Fibroblast of skin of right biceps (primary cell): Measurements from ENCODE around the gene ZNF121.

Experiments
- DNase-seq: peaks from one replicate; pipeline ENCODE4 v3.0.0-alpha.2; 2013

Gene ZNF121

DNA sequence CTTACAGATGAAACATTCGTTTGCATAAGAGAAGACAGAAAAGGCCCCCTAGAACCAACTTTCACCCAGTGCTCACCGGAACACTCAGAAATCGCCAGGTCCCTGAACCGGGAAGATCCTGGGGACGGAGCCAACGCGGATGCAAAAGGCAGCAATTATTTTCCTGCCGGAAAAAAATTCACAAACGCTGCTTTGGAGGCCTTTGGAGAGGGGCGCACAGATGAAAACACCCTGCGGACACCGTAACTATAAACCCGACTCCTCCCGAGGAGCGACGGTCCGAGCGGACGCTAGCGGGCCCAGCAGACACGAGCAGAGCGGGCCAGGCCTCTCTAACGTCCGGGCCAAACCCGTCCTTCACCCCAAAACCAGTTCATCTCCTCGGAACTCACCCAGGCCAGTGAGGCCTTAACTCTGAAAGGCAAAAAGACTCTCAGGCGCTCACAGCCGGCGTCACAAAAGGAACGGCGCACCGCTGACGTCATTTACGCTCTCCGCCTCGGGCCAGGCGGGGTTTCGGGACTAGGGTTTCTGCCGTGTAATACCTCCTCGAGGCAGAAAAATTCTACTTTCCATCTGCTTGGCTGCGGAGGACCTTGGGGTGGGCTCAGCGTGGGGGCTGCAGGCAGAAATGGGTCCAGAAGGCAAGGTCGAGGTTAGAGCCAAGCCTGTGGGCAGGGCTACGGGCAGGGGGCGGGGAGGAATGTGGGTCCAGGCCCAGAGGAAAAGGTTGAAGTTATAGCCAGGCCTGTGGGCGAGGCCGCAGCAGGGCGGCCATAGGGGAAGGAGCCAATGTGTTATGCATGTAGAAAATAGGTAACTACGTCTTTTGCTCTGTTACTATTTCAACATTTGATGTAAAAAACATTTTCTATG is 45.9 kb downstream of the ZNF121 start, which contains the start of gene ZNF426:
ZNF426 (minus strand) TSS at position 463 of the 876 bp plus-strand sequence. CDS start 2,413 bp downstream, outside the sequence.
- peak; percentile 92 for DNase-seq

DNA sequence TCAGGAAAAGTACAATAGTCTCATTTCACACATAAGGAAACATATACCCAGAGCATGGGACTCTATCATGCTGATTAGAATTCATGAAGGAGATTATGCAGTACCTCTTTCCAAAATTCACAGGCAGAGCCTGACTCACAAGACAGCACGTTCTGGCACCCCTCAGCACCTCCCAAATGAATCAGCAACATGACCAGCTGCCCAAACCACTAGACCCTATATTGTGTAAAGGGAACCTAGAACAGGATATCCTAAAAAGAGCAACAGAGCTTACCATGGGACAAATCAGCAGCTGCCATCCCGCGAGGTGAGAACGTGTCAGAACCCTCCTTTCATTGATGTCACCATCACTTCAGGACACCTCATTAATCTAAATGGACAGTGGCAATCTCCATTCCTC is 48.4 kb downstream of the ZNF121 start:
- no peak for DNase-seq

DNA sequence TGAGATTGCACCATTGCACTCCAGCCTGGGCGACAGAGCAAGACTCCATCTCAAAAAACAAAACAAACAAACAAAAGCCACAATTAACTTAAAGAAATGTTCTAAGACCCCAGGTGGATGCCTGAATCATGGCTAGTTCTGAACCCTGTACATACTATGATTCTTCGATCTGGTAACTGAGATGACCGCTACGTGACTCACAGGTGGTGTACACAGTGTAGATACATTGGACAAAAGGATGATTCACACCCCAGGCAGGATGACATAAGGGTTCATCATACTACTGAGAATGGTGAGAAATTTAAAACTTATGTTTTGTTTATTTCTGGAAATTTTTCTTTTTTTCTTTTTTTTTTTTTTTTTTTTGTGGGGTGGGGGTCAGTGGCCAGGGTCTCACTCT is 52.4 kb downstream of the ZNF121 start:
- DNase-seq, result peak; percentile 48

DNA sequence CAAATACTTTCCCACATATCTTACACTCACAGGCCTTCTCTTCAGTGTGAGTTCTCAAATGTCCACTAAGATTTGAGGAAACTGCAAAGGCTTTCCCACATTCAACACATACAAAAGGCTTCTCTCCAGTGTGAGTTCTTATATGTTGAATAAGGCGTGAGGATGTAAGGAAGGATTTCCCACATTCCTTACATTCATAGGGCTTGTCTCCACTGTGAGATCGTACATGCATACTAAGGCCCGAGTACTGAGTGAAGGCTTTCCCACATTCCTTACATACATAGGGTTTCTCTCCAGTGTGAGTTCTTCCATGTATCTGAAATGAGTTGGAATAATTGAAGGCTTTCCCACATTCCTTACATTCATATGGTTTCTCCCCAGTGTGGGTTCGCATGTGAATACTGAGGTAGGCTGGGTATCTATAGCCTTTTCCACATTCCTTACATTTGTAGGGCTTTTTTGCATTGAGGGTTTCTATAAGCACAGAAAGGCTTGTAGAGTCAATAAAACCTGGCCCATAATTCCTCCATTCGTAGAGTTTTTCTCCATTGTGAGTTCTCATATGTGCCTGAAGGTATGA is 55.5 kb downstream of the ZNF121 start:
- peak; percentile 15 for DNase-seq

DNA sequence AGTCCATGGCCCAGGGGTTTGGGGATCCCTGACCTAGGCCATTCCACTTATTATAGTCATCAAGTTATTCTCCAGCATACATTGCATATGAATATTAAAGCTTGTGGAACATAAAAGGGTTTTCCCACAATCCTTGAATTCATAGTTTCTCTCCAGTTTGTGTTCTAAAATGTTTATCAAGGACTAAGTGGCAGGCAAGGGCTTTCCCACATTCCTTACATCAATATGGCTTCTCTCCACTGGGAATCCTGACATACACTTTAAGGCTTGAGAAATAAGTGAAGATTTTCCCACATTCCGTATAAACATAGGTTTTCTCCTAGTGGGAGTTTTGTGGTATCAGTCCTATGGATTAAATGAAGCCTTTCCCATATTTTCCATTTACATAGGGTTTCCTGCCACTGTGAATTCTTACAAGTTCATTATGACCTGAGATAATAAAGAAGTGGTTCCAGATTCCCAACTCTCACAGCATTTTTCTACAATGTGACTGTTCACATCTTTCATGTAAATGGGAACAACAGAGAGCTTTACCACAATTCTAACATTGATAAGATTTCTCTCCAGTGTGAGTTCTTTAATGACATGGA is 60.3 kb downstream of the ZNF121 start:
- DNase-seq, result no peak
